H1 (cell line): Measurements from ENCODE around the gene TNPO2. TPM values are rescaled to one million over a fixed set of nuclear protein-coding genes. Genes with fewer than 3 reads are reported as not detected.
A peak's percentile ranks its signal among the peaks of the same experiment; 100 is the strongest.

Experiments
- ASH2L ChIP-seq: fragments of 200-600, 300-600 bp; sonication (generic); IDR thresholded peaks from one replicate; pipeline ENCODE4 v1.7.1; 2017; ENCODE audit warnings: low read length
- BCL11A ChIP-seq, 2 experiments: IDR thresholded peaks; one replicate each; pipeline ENCODE4 v1.6.1; 2011; ENCODE audit warnings: low read depth in 2 of 2, low read length in 2 of 2, mild to moderate bottlenecking in 2 of 2
- CHD1 ChIP-seq: IDR thresholded peaks from 2 replicates; pipeline ENCODE4 v1.6.1; 2012; ENCODE audit warnings: low read depth, low read length, improper control_type of control experiment
- CTBP2 ChIP-seq: IDR thresholded peaks from 2 replicates; pipeline ENCODE4 v1.7.0; 2011; ENCODE audit warnings: borderline replicate concordance, mild to moderate bottlenecking, moderate library complexity, mixed read lengths, low read length; ENCODE audit not compliant: insufficient read depth, insufficient read length
- EGR1 ChIP-seq: IDR thresholded peaks from 2 replicates; pipeline ENCODE4 v1.6.1; 2011; ENCODE audit warnings: low read depth, low read length, borderline replicate concordance
- EZH2 ChIP-seq: fragments of 200-600 bp; sonication (generic); IDR thresholded peaks from 2 replicates; pipeline ENCODE4 v1.7.1; 2012; ENCODE audit warnings: low read depth, mild to moderate bottlenecking, moderate library complexity, low read length, inconsistent platforms; ENCODE audit not compliant: severe bottlenecking
- FOSL1 ChIP-seq: IDR thresholded peaks from 2 replicates; pipeline ENCODE4 v1.6.1; 2011; ENCODE audit warnings: mild to moderate bottlenecking, low read depth, low read length, moderate library complexity; ENCODE audit not compliant: insufficient read depth
- GABPA ChIP-seq: IDR thresholded peaks from 2 replicates; pipeline ENCODE4 v1.6.1; 2011; ENCODE audit warnings: mild to moderate bottlenecking, low read length, moderate library complexity, borderline replicate concordance; ENCODE audit not compliant: insufficient read depth
- HDAC2 ChIP-seq, 2 experiments: fragments of 300-600 bp in 1 of 2; sonication (generic) in 1 of 2; IDR thresholded peaks; 2 replicates each; pipeline ENCODE4 v1.6.1; 2011 to 2012; ENCODE audit warnings: low read depth in 2 of 2, low read length in 2 of 2, mild to moderate bottlenecking in 2 of 2, moderate library complexity in 2 of 2, borderline replicate concordance in 1 of 2, inconsistent platforms in 1 of 2
- KDM5A ChIP-seq: fragments of 200-600 bp; IDR thresholded peaks from 2 replicates; pipeline ENCODE4 v1.7.1; 2012; ENCODE audit warnings: mild to moderate bottlenecking, low read length, inconsistent platforms, mixed read lengths
- MAFK ChIP-seq: IDR thresholded peaks from 2 replicates; pipeline ENCODE4 v1.6.1; 2012; ENCODE audit warnings: low read depth, mild to moderate bottlenecking, improper control_type of control experiment, low read length
- NRF1 ChIP-seq: IDR thresholded peaks from 2 replicates; pipeline ENCODE4 v1.6.1; 2011; ENCODE audit warnings: mild to moderate bottlenecking, low read depth, low read length, improper control_type of control experiment
- PHF8 ChIP-seq: fragments of 200-600 bp; sonication (generic); conservative IDR thresholded peaks from 2 replicates; pipeline ENCODE4 v1.7.1; 2012; ENCODE audit warnings: low read depth, mild to moderate bottlenecking, inconsistent platforms, low read length, moderate library complexity
- RAD21 ChIP-seq, 2 experiments: IDR thresholded peaks in 1 of 2; conservative IDR thresholded peaks in 1 of 2; 2 replicates each; pipeline ENCODE4 v1.6.1; 2011; ENCODE audit warnings: low read depth in 2 of 2, low read length in 2 of 2, improper control_type of control experiment in 1 of 2, inconsistent platforms in 1 of 2, mild to moderate bottlenecking in 1 of 2, moderate library complexity in 1 of 2
- RBBP5 ChIP-seq: IDR thresholded peaks from 2 replicates; pipeline ENCODE4 v1.7.1; 2012; ENCODE audit warnings: low read depth, mild to moderate bottlenecking, inconsistent platforms, low read length, moderate library complexity, borderline replicate concordance
- TAF1 ChIP-seq: IDR thresholded peaks from 2 replicates; pipeline ENCODE4 v1.6.1; 2011; ENCODE audit warnings: mild to moderate bottlenecking, low read depth, low read length
- TCF12 ChIP-seq: IDR thresholded peaks from 2 replicates; pipeline ENCODE4 v1.6.1; 2011; ENCODE audit warnings: low read depth, mild to moderate bottlenecking, low read length
- TEAD4 ChIP-seq: IDR thresholded peaks from 2 replicates; pipeline ENCODE4 v1.6.1; 2012; ENCODE audit warnings: low read depth, low read length, inconsistent platforms, mixed read lengths
- YY1 ChIP-seq: IDR thresholded peaks from 2 replicates; pipeline ENCODE4 v1.6.1; 2011; ENCODE audit warnings: low read depth, mild to moderate bottlenecking, low read length
- ZNF274 ChIP-seq: IDR thresholded peaks from 2 replicates; pipeline ENCODE4 v1.7.0; 2012; ENCODE audit warnings: low read length, borderline replicate concordance; ENCODE audit errors: extremely low read depth
- polyA plus RNA-seq, 7 experiments: library from polyadenylated mRNA; depleted of rRNA in 3 of 7; stranded (reverse) in 5 of 7; unstranded in 2 of 7; fragments of >200 nt in 5 of 7; fragments of 200-250 nt in 2 of 7; gene quantifications; 1 replicate in 5 of 7; 2 replicates in 1 of 7; 4 replicates in 1 of 7; pipeline versions ENCODE4 v1.2.1 to v1.2.3, GENCODE V29; 2011 to 2013; ENCODE audit warnings: missing spikeins in 2 of 7, mixed read lengths in 2 of 7
- total RNA-seq: library from RNA; stranded (reverse); fragmentation: NEBNext Ultra II Directional; extraction: Animal tissue kit (Norgen Biotek cat#: 25700); gene quantifications from 2 replicates; pipeline ENCODE4 v1.2.1, GENCODE V29; 2021

The TNPO2 gene
- total and polyA plus RNA-seq, 2 of the 8 experiments (the other 6 are each of a cell fraction or from before 2014, with no cell fraction given): 112 to 121 TPM

- TF ChIP-seq RAD21 (IDR thresholded peaks at IDR 0.05 in 1 of 2, conservative IDR thresholded peaks at IDR 0.05 in 1 of 2; ENCODE audit: low read depth in 2 of 2, low read length in 2 of 2) (no peak), GABPA (peak; percentile 87), BCL11A (IDR thresholded peaks at IDR 0.05; ENCODE audit: low read depth in 2 of 2, low read length in 2 of 2) (no peak), EGR1 (0 out of 2 replicates have a peak, but pooled peaks have one; percentile 8), KDM5A (no peak), CTBP2 (no peak), HDAC2 (IDR thresholded peaks at IDR 0.05; ENCODE audit: borderline replicate concordance in 1 of 2, low read depth in 2 of 2, low read length in 2 of 2) (no peak), TCF12 (no peak), TEAD4 (no peak), NRF1 (no peak), PHF8 (peak; percentile 96), YY1 (peak; percentile 98), RBBP5 (peak; percentile 71), ZNF274 (no peak), EZH2 (no peak), MAFK (no peak), CHD1 (no peak), ASH2L (peak; percentile 63), TAF1 (peak; percentile 87), FOSL1 (no peak)
These were observed 42.4 kb downstream of the TNPO2 start, which contains the start of gene DHPS (continued) for GRCh38 chr19:12681074-12681987.
